Stomach (tissue), 4 donors: ENCODE data around the gene MRPL9.

Experiments used
- EP300 ChIP-seq: sonication (generic); formaldehyde crosslinking; IDR thresholded peaks from one replicate; pipeline ENCODE4 v1.6.1; 2017; ENCODE audit warnings: antibody characterized with exemption
- POLR2AphosphoS5 ChIP-seq, 3 donors: sonication (generic); formaldehyde crosslinking; IDR thresholded peaks; one replicate each; pipeline ENCODE4 v1.6.1; 2016; ENCODE audit warnings: antibody characterized with exemption in 3 of 3
- TF ChIP-seq, protein P1 (sequence below), 7 experiments: fragments of 450-650 bp in 4 of 7; fragments of 200-600 bp in 3 of 7; sonication (generic) in 3 of 7; IDR thresholded peaks; one replicate each; pipeline ENCODE4 v1.5.1; 2016 to 2019; ENCODE audit warnings: antibody characterized with exemption in 7 of 7, control low read depth in 2 of 7, mild to moderate bottlenecking in 1 of 7

DNA sequence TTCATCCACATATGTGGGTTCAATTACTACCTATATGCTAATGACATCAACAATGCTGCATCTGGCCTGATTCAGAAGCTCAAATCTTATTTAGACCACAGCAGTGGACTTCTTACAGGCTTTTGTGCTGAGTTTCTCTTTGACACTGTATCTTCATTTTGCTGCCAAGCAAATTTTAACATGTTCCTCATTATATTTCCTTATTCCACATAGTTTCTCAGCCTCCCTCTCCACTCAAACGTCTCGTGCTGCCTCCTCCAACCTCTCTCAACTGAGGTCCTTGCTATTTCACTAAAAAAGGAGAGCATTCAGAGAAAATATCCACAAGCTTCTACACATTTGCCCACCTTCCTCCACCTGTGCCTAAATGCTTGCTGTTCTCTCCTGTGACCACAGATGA, 20.5 kb upstream of the MRPL9 start:
- TF ChIP-seq, protein P1, sequence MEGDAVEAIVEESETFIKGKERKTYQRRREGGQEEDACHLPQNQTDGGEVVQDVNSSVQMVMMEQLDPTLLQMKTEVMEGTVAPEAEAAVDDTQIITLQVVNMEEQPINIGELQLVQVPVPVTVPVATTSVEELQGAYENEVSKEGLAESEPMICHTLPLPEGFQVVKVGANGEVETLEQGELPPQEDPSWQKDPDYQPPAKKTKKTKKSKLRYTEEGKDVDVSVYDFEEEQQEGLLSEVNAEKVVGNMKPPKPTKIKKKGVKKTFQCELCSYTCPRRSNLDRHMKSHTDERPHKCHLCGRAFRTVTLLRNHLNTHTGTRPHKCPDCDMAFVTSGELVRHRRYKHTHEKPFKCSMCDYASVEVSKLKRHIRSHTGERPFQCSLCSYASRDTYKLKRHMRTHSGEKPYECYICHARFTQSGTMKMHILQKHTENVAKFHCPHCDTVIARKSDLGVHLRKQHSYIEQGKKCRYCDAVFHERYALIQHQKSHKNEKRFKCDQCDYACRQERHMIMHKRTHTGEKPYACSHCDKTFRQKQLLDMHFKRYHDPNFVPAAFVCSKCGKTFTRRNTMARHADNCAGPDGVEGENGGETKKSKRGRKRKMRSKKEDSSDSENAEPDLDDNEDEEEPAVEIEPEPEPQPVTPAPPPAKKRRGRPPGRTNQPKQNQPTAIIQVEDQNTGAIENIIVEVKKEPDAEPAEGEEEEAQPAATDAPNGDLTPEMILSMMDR (IDR thresholded peaks at IDR 0.05), result no peak
- TF ChIP-seq EP300 (no peak), POLR2AphosphoS5 (IDR thresholded peaks at IDR 0.05) (no peak)
